Dermis blood vessel endothelial cell (primary cell): ENCODE measurements around the gene CNTNAP1. TPM values are rescaled to one million over a fixed set of nuclear protein-coding genes. Genes with fewer than 3 reads are reported as not detected.

ENCODE experiments used
- DNase-seq: peaks from one replicate; pipeline ENCODE4 v3.0.0; 2010
- total RNA-seq: library from RNA; depleted of rRNA; stranded (reverse); fragments of >200 nt; gene quantifications from 2 replicates; pipeline ENCODE4 v1.2.3, GENCODE V29; 2014

Gene CNTNAP1
- total RNA-seq, 1 donor from 2014 or later = 12.3 TPM

DNA sequence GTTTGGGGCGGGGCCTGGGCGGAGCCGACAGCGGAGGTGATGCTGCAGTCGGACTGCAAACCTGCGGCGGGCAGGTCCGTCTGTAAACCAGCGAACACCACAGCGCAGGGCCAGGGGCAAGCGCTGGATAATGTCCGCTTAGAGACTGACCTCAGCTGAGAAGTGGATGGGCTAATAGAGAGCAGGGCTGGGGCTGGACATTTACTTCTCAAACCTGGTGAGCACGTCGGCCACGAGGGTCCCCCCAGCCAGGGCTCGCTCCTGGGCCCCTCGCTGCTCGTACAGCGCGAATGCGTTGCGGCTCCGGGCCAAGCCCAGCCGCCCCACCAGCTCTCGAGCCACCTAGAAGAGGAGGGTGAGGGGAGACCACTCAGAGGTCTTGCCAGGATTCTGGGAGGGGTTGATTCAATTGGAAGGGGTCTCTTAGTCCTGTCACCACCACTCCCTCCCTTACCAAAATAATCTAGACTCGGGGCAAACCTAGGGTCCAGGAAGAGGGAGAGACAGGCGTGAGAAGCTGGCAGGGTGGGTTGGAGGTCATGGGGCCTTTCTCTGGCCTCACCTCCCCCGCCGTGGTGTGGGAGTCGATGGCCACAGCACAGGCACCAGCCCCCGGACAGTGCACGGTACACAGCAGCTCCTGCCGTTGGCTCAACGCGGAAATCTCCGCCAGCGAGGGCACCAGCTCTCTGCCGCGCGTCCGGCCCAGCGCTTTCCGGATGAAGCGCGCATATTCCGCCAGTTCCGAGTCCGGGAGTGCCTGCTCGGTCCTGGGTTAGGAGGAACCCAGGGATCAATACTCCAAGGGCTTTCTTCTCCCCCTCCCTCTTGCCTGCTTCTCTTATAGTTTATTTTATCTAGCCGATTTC is 11.3 kb upstream of the CNTNAP1 start:
- DNase-seq = no peak

DNA sequence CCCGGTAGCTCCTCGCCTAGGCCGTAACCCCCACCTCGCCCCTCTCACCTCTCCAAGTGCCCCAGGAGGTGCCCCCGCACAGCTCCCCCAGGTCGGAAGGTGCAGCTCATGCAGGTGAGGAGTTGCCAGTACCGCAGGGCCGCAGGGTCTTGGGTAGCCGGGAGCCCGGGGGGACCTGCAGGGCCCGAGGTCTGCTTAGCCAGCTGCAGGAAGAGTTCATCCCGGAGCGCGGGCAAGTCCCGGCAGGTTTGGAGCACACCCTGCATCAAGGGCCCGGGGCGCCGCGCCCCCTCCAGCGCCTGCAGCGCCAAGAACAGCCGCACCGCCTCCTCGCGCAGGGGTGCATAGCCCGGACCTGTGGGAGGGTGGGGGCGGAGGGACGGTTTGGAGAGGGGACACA is 10.3 kb upstream of the CNTNAP1 start:
- DNase-seq = no peak

- DNase-seq = no peak
Observed at GRCh38 chr17:42673266-42673884, 9.0 kb upstream of the CNTNAP1 start.

GRCh38 chr17:42673885-42674754 is 8.2 kb upstream of the CNTNAP1 start:
- DNase-seq = peak; percentile 59

DNA sequence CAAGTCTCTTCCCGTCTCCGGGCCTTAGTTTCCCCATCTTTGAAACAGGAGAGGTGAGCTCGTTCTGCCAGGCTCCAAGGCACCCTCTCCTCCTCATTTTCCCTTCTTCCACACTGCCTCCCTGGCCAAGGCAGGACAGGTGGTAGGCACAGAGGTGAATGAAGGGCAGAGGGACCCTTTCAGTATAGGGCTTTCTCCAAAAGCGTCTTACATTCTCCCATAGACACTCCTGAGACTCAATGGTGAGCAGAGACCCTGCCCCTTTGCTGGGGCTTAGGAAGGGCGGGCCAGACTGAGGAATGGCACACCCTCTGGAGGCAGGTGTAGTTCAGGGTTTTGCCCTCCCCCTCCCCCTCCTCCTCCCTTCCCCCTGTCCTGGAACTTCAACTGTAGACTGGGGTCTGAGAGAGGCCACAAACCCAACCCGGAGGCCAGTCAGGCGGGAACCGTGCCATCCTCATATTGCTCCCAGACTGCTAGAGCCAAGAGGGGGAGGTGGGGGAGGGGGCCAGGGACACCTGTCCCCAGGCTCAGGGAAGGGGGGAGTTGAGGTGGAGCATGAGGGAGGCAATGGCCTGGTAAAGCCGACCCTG is 7.5 kb upstream of the CNTNAP1 start:
- no peak for DNase-seq

DNA sequence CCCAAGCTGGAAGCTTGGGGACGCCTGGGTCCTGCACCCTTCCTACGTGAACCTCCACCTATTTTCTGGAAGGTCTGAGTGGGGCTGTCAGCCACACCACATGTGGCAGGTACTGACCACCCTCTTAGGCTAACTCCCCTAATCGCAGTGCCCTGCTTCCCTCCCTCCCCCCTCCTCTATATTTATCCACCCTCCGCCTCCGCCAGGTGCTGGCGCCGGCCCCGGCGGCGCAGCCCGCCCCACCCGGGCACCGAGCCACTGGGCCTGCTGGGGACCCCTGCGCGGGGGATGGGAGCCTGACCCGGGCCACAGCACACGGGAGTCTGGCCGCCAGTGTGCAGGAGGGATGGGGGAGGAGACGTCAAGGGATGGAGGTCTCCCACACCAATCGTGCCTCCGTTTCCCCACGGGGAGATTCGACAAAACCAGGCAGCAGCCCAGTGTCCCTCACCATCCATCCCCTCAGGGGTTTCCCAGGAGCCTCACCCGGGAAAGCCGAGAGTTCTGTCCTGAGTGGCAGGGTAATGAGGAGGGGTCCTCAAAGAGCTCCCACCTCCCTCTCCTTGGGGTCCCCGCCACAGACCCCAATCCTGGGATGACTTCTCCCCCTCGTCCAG is 6.9 kb upstream of the CNTNAP1 start:
- DNase-seq = no peak

- peak; percentile 55 for DNase-seq
Observed at GRCh38 chr17:42675965-42676423, 6.3 kb upstream of the CNTNAP1 start.

DNA sequence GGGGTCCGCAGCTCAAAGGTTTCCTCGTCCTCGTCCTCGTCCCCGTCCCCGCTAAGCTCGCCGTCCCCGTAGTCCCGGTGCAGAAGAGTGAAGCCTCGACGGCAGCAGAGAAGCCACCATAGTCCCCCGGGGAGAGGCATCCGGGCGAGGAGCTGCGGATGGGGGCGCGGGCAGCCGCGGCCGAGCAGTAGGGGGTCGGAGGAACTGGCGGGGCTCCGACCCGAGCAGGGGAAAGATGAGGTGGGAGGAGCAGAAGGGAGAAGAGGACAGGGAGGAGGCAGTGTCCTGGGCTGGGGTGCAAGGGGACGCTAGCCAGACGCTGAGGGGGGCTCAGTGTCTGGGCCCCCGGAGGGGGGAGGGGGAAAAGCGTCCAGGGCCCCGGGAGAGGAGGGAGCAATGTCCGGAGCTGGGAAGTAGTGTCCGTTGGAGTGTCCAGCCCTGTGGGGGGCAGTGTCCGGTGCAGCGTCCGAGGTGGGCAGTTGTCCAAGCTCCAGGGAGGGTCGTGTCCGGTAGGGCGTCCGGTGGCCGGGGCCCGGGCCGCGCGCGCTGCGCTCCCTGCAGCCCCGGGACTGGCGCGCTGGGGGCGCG is 5.8 kb upstream of the CNTNAP1 start, which contains the start of gene PLEKHH3:
Gene PLEKHH3, minus strand, starts transcription at position 571 of the 588 bp plus-strand sequence. Its CDS starts 431 bp downstream, at position 140.
- no peak for DNase-seq

DNA sequence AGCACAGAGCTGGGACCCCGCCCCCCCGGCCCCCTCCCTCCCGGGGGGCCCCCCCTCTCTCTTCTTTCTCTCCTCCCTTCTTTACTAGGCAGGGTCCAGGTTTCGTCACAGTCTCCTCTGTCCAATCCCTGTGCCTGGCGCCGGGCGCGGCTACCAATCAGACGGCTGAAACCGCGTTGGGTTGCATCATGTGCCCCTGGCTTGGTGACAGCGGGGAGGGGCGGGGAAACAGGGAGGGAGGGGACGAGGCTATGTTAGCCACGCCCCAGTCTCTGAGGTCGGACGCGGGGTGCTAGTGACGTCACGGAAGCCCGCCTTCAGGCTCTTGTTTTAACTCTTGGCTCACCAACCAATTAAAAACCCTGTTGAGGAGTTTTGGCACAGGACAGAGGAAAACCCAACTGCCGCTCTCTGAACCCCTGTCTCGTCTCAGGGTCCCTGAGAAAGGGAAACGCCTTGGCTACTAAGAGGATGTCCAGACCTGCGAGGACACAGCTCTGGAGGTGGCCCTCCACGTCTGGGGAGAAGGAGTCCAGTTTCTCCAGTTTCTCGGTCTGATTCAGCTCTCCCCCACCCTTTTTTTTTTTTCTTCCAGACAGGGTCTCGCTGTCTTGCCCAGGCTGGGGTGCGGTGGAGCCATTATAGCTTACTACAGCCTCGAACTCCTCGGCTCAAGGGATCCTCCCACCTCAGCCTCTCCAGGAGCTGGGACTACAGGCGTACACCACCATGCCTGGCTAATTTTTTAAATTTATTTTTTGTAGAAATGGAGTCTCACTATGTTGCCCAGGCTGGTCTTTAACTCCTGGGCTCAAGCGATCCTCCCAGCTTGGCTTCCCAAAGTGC is 5.1 kb upstream of the CNTNAP1 start:
- DNase-seq = peak; percentile 100

- peak; percentile 85 for DNase-seq
Observed at GRCh38 chr17:42677921-42678781, 4.2 kb upstream of the CNTNAP1 start.

GRCh38 chr17:42678951-42679491 is 3.3 kb upstream of the CNTNAP1 start:
- peak; percentile 53 for DNase-seq

DNA sequence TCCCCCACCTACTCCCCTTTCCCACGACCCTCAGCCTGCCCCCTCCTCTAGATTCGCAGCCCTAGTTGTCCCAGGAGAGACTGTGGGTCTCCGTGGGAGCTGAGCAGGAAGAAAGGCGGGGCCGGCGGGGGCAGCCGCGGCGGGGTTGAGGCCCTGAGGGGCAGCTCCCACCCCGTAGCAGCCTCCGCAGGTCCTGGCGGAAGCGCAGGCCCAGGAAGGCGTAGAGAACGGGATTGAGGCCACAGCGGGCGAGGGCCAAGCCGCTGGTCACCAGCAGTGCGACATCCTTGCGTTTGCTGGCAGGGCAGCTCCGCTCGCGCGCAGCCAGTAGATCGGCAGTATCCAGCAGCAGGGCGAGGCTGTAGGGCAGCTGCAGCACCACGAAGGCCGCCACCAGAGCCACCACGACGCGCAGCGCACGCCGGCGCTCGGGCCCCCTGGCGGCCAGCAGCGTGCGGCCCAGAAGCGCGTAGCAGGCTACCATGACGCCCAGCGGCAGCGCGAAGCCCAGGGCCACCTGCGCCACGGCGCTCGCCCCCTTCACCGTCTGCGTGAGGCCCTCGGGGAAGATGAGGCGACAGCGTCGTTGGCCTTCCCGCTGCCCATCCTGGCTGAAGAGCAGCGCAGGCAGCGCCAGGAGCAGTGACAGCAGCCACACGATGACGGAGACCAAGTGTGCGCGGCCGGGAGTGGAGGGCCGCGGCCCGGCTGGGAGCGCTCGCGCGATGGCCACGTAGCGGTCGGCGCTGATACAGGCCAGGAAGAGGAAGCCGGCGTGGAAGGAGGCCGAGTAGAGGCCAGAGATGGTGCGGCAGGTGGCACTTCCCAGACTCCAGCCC is 2.6 kb upstream of the CNTNAP1 start:
- peak; percentile 91 for DNase-seq

- no peak for DNase-seq
Observed at GRCh38 chr17:42680331-42680808, 2.0 kb upstream of the CNTNAP1 start.

DNA sequence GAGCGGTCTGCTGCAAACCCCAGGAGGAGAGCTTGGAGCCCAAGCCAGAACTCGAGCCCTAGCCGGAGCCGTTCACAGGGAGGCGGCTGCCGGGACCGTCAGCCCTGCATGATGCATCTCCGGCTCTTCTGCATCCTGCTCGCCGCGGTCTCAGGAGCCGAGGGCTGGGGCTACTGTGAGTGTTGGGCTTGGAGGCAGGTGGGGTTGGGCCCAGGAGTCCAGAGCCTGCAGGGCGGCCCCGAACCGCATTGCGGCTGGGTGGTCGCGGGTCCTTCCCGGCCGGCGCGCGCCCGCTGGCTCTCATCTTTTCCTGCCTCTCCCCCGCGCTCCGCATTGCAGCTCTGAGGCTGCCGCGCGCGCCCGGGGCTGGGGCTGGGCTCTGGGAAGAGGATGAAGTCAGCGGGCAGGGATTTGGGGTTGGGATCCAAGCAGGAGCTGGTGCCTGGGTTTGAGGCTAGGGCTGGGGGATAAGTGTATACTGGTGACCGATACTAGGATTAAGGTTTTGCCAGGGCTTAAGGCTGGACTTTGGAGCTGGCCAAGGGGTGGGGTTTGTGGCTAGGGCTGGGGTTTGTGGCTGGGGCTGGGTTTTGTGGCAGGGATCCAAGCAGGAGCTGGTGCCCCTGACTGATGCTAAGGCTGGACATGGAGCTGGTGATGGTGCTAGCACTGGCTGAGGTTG is 532 bp downstream of the CNTNAP1 start:
- peak; percentile 69 for DNase-seq

GRCh38 chr17:42683407-42684034 is 1.2 kb downstream of the CNTNAP1 start:
- peak; percentile 41 for DNase-seq

DNA sequence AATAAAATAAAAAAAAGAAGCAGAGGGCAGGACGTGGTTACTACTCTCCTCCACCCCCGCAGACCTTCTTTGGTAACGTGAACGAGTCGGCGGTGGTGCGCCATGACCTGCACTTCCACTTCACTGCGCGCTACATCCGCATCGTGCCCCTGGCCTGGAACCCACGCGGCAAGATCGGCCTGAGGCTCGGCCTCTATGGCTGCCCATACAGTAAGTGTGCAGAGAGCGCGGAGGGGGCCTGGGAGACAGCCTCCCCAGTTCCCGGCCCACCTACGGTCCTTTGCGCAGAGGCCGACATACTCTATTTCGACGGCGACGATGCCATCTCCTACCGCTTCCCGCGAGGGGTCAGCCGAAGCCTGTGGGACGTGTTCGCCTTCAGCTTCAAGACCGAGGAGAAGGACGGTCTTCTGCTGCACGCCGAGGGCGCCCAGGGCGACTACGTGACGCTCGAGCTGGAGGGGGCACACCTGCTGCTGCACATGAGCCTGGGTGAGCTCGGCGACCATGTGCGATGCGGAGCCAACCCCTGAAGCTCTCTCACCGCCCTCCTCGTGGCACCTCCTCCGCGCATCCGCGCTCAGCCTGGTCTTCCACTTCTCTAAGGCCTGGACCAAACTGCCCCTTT is 2.7 kb downstream of the CNTNAP1 start:
- no peak for DNase-seq

DNA sequence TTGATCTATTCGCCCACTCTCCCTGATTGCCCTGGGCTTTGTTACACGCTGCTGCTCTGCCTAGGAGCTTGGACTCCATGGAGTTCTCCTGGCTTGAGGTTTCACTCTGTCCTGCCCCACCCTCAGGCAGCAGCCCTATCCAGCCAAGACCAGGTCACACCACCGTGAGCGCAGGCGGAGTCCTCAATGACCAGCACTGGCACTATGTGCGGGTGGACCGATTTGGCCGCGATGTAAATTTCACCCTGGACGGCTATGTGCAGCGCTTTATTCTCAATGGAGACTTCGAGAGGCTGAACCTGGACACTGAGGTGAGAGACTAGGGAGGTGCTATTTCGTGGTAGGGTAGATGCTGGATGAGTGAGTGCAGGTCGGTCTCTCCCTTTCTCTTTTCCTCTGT is 3.5 kb downstream of the CNTNAP1 start:
- no peak for DNase-seq
